Esophagus muscularis mucosa (tissue), 4 donors: Measurements from ENCODE around the gene SMAD2. TPM values are rescaled to one million over a fixed set of nuclear protein-coding genes. Genes with fewer than 3 reads are reported as not detected.

Experiments
- DNase-seq: peaks from one replicate; pipeline ENCODE4 v3.0.0-alpha.2; 2017; ENCODE audit errors: extremely low spot score
- H3K27ac ChIP-seq, 4 donors: fragments of 200-600 bp; sonication (generic); replicated peaks in 1 of 4; 1 replicate in 3 of 4; 2 replicates in 1 of 4; pipeline ENCODE4 v1.5.1; 2016 to 2019; ENCODE audit warnings: mild to moderate bottlenecking in 1 of 4
- H3K27me3 ChIP-seq, 4 donors: fragments of 200-600 bp; sonication (generic); one replicate each; pipeline versions ENCODE4 v1.5.1 to v1.6.0; 2016 to 2019
- H3K36me3 ChIP-seq, 4 donors: fragments of 200-600 bp; sonication (generic); one replicate each; pipeline ENCODE4 v1.5.1; 2016 to 2019
- H3K4me1 ChIP-seq, 4 donors: fragments of 200-600 bp; sonication (generic); one replicate each; pipeline ENCODE4 v1.5.1; 2016 to 2019
- H3K4me3 ChIP-seq, 4 donors: fragments of 200-600 bp; sonication (generic); 1 replicate in 2 of 4; 2 replicates in 2 of 4; pipeline ENCODE4 v1.5.1; 2016 to 2019; ENCODE audit warnings: mild to moderate bottlenecking in 4 of 4, moderate library complexity in 1 of 4
- H3K9me3 ChIP-seq, 4 donors: fragments of 200-600 bp; sonication (generic); 1 replicate in 3 of 4; 2 replicates in 1 of 4; pipeline ENCODE4 v1.5.1; 2016 to 2019
- CTCF ChIP-seq, 3 experiments: fragments of 200-600 bp in 2 of 3; fragments of 450-650 bp in 1 of 3; sonication (generic) in 2 of 3; IDR thresholded peaks; one replicate each; pipeline ENCODE4 v1.5.1; 2017 to 2019; ENCODE audit warnings: antibody characterized with exemption in 3 of 3, mild to moderate bottlenecking in 2 of 3, moderate library complexity in 1 of 3
- EP300 ChIP-seq: sonication (generic); formaldehyde crosslinking; IDR thresholded peaks from one replicate; pipeline ENCODE4 v1.6.1; 2017; ENCODE audit warnings: antibody characterized with exemption
- POLR2A ChIP-seq: fragments of 450-650 bp; IDR thresholded peaks from one replicate; pipeline ENCODE4 v1.6.1; 2017; ENCODE audit warnings: antibody characterized with exemption, moderate library complexity, mild to moderate bottlenecking, low read depth
- POLR2AphosphoS5 ChIP-seq, 2 donors: sonication (generic); formaldehyde crosslinking; IDR thresholded peaks; one replicate each; pipeline ENCODE4 v1.6.1; 2017; ENCODE audit warnings: antibody characterized with exemption in 2 of 2
- WGBS: methylation state at CpG from one replicate; pipeline ENCODE4 v1.1.5; 2018; 5-methylcytosine and 5-hydroxymethylcytosine counted together
- intact Hi-C: fragments of 100-400 bp; cut with DNase I; formaldehyde crosslinking; loops from one replicate; pipeline ENCODE4 v1.15.1; 2023
- total RNA-seq, 4 donors: library from RNA; depleted of rRNA; stranded (reverse); fragments of >200 nt; gene quantifications; one replicate each; pipeline versions ENCODE4 v1.1.0 to v1.2.1, GENCODE V29; 2016

The SMAD2 gene
- total RNA-seq, 4 donors from 2014 or later, result 35.7 to 93.4 (median 89.2) TPM

GRCh38 chr18:47912343-47912742 lies 18.1 kb downstream of the SMAD2 start:
- Histone ChIP-seq H3K4me3 (no peak overlapping the region), H3K9me3 (no peaks in the 10 kb centered on the region), H3K27me3 (no peaks in the 10 kb centered on the region), H3K4me1 (peaks cover 38 to 67% (median 45%) of the 10 kb centered on the region in 4 donors), H3K36me3 (no peaks in the 10 kb centered on the region), H3K27ac (peak overlapping the region in 3 of 4 donors; percentile 40 to 47 (median 41))
- DNase-seq, result no peak
- TF ChIP-seq POLR2AphosphoS5 (IDR thresholded peaks at IDR 0.05) (no peak), POLR2A (no peak), CTCF (IDR thresholded peaks at IDR 0.05) (no peak), EP300 (no peak)
- intact Hi-C loops, result no loop called here
- 74% methylated on average over 1 of the region's 1 CpG for WGBS

- TF ChIP-seq POLR2A (no peak), POLR2AphosphoS5 (IDR thresholded peaks at IDR 0.05) (no peak), CTCF (IDR thresholded peaks at IDR 0.05) (no peak)
- Histone ChIP-seq H3K27ac (peak overlapping the region in 2 of 4 donors; percentile 40 to 47), H3K4me1 (peaks cover 38 to 67% (median 43%) of the 10 kb centered on the region in 4 donors), H3K27me3 (no peaks in the 10 kb centered on the region), H3K36me3 (no peaks in the 10 kb centered on the region), H3K4me3 (no peak overlapping the region), H3K9me3 (peaks cover 0 to under 1% (median 0%) of the 10 kb centered on the region in 4 donors)
- intact Hi-C loops, result no loop called here
- no peak for DNase-seq
- WGBS, result 45% methylated on average over 4 of the region's 4 CpGs
Observed at GRCh38 chr18:47911877-47912276, 18.6 kb downstream of the SMAD2 start.

GRCh38 chr18:47909484-47909883 lies 21.0 kb downstream of the SMAD2 start:
- peaks cover 32 to 44% (median 33%) of the 10 kb centered on the region in 4 donors for H3K4me1 ChIP-seq
- TF ChIP-seq POLR2AphosphoS5 (IDR thresholded peaks at IDR 0.05) (no peak), EP300 (no peak), POLR2A (no peak), CTCF (IDR thresholded peaks at IDR 0.05) (no peak)
- H3K4me3 ChIP-seq, result no peak overlapping the region
- H3K9me3 ChIP-seq, result peaks cover 0 to 8% (median 6%) of the 10 kb centered on the region in 4 donors
- no peak overlapping the region for H3K27ac ChIP-seq
- WGBS, result 71% methylated on average over 4 of the region's 4 CpGs
- intact Hi-C loops, result no loop called here
- H3K27me3 ChIP-seq, result no peaks in the 10 kb centered on the region
- no peak for DNase-seq
- H3K36me3 ChIP-seq, result no peaks in the 10 kb centered on the region

GRCh38 chr18:47908592-47908991 lies 21.9 kb downstream of the SMAD2 start:
- Histone ChIP-seq H3K4me3 (no peak overlapping the region), H3K4me1 (peaks cover 23 to 35% (median 24%) of the 10 kb centered on the region in 4 donors), H3K27me3 (no peaks in the 10 kb centered on the region), H3K9me3 (peaks cover 0 to 13% (median 10%) of the 10 kb centered on the region in 4 donors), H3K36me3 (no peaks in the 10 kb centered on the region), H3K27ac (no peak overlapping the region)
- no peak for DNase-seq
- intact Hi-C loops, result no loop called here
- TF ChIP-seq POLR2AphosphoS5 (IDR thresholded peaks at IDR 0.05) (no peak), POLR2A (no peak), EP300 (no peak)
- WGBS, result 91% methylated on average over 6 of the region's 6 CpGs

- Histone ChIP-seq H3K36me3 (no peaks in the 10 kb centered on the region), H3K4me3 (no peak overlapping the region), H3K4me1 (peaks cover 1 to 15% (median 5%) of the 10 kb centered on the region in 4 donors), H3K9me3 (peaks cover 0 to 14% (median 13%) of the 10 kb centered on the region in 4 donors), H3K27me3 (no peaks in the 10 kb centered on the region), H3K27ac (no peak overlapping the region)
- no peak for DNase-seq
- 97% methylated on average over 3 of the region's 3 CpGs for WGBS
- no peak for TF ChIP-seq EP300
- no peak for TF ChIP-seq POLR2A
- no peak for TF ChIP-seq POLR2AphosphoS5 (IDR thresholded peaks at IDR 0.05)
- no peak for TF ChIP-seq CTCF (IDR thresholded peaks at IDR 0.05)
- intact Hi-C loops, result no loop called here
Observed at GRCh38 chr18:47906408-47906807, 24.1 kb downstream of the SMAD2 start.
